Measurements from ENCODE around the gene SMC6. TPM values are rescaled to one million over a fixed set of nuclear protein-coding genes. Genes with fewer than 3 reads are reported as not detected.

The SMC6 gene
- total and polyA plus RNA-seq, 2 experiments from 2014 or later = 53.4 to 59.8 TPM

GRCh38 chr2:17648581-17648980 is 105.0 kb downstream of the SMC6 start:
- H3K27ac Mint-ChIP-seq = no peak overlapping the region

More at GRCh38 chr2:17648581-17648980, 105.0 kb downstream of the SMC6 start:
- no peak overlapping the region for H3K4me3 Mint-ChIP-seq
- H3F3A ChIP-seq (replicated peaks; ENCODE audit: low read depth) = no peaks in the 10 kb centered on the region
- ATAC-seq (no peak), DNase-seq (ENCODE audit: low spot score) (no peak)
- H3K4me1 ChIP-seq (ENCODE audit: insufficient read depth) = 0 out of 2 replicates have a peak, but pooled peaks cover 14% of the 10 kb centered on the region
- peaks cover 8% of the 10 kb centered on the region; the same call in 1 of the 2 replicates for H3K36me3 ChIP-seq (ENCODE audit: insufficient read depth)
- peaks cover 31% of the 10 kb centered on the region for H3K36me3 Mint-ChIP-seq (ENCODE audit: low read depth)
- TF ChIP-seq POLR2AphosphoS5 (IDR thresholded peaks at IDR 0.05; ENCODE audit: low read depth) (no peak), ZNF331 (CRISPR knock-in tag; IDR thresholded peaks at IDR 0.05; ENCODE audit: low read depth) (no peak), CREB1 (CRISPR knock-in tag; IDR thresholded peaks at IDR 0.05; ENCODE audit: low read depth) (no peak), JUNB (IDR thresholded peaks at IDR 0.05; ENCODE audit: unreplicated experiment) (no peak), ZNF462 (CRISPR knock-in tag; IDR thresholded peaks at IDR 0.05) (no peak)
- TF ChIP-seq, protein P1, sequence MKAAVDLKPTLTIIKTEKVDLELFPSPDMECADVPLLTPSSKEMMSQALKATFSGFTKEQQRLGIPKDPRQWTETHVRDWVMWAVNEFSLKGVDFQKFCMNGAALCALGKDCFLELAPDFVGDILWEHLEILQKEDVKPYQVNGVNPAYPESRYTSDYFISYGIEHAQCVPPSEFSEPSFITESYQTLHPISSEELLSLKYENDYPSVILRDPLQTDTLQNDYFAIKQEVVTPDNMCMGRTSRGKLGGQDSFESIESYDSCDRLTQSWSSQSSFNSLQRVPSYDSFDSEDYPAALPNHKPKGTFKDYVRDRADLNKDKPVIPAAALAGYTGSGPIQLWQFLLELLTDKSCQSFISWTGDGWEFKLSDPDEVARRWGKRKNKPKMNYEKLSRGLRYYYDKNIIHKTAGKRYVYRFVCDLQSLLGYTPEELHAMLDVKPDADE (IDR thresholded peaks at IDR 0.05) = no peak
- TF ChIP-seq, protein P2, sequence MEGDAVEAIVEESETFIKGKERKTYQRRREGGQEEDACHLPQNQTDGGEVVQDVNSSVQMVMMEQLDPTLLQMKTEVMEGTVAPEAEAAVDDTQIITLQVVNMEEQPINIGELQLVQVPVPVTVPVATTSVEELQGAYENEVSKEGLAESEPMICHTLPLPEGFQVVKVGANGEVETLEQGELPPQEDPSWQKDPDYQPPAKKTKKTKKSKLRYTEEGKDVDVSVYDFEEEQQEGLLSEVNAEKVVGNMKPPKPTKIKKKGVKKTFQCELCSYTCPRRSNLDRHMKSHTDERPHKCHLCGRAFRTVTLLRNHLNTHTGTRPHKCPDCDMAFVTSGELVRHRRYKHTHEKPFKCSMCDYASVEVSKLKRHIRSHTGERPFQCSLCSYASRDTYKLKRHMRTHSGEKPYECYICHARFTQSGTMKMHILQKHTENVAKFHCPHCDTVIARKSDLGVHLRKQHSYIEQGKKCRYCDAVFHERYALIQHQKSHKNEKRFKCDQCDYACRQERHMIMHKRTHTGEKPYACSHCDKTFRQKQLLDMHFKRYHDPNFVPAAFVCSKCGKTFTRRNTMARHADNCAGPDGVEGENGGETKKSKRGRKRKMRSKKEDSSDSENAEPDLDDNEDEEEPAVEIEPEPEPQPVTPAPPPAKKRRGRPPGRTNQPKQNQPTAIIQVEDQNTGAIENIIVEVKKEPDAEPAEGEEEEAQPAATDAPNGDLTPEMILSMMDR (conservative IDR thresholded peaks at IDR 0.05; ENCODE audit: low read depth in 2 of 2) = no peak
- H3K27me3 Mint-ChIP-seq (ENCODE audit: insufficient read depth, low read depth, poor library complexity) = peaks cover 2% of the 10 kb centered on the region
- no peak overlapping the region for H3K27ac ChIP-seq (ENCODE audit: low read depth)
- H3K4me2 ChIP-seq = no peak overlapping the region
- peaks cover 36% of the 10 kb centered on the region for H4K20me1 ChIP-seq (replicated peaks; ENCODE audit: insufficient read depth)
- 0 out of 2 replicates have a peak, but pooled peaks cover 1% of the 10 kb centered on the region for H3K9me2 ChIP-seq (ENCODE audit: insufficient read depth)
- no peaks in the 10 kb centered on the region for H3K9me3 Mint-ChIP-seq
- peaks cover 36% of the 10 kb centered on the region for H3K4me1 Mint-ChIP-seq
- H3K4me3 ChIP-seq = no peak overlapping the region
- no peak overlapping the region for H2AFZ ChIP-seq
- H3K79me2 ChIP-seq (replicated peaks; ENCODE audit: insufficient read depth) = peaks cover 3% of the 10 kb centered on the region
- H3K27me3 ChIP-seq (ENCODE audit: insufficient read depth) = no peaks in the 10 kb centered on the region
